Measurements from ENCODE around the gene LRRC37B. TPM values are rescaled to one million over a fixed set of nuclear protein-coding genes. Genes with fewer than 3 reads are reported as not detected.

Gene LRRC37B
- total RNA-seq, 4 donors from 2014 or later = 3.8 to 7.9 (median 5.6) TPM

DNA sequence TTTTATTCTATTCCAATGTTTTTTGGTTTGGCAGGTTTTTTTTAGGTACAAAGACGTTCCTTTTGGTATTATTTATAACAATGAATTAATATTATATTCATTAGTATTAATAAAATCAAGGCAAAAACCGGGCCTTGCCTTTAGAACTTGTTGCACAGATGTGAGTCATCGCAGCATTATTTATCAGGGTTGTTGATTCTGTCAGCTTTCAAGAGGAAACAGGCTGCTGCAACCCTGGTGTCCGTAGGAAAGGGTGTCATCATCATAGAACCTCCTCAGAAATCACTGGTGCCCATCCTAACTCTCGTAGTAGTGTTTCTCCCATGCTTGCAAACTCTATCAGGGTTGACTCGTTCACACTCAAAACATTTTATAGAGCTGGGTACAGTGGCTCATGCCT is 10.2 kb upstream of the LRRC37B start:
- TF ChIP-seq, protein P1, sequence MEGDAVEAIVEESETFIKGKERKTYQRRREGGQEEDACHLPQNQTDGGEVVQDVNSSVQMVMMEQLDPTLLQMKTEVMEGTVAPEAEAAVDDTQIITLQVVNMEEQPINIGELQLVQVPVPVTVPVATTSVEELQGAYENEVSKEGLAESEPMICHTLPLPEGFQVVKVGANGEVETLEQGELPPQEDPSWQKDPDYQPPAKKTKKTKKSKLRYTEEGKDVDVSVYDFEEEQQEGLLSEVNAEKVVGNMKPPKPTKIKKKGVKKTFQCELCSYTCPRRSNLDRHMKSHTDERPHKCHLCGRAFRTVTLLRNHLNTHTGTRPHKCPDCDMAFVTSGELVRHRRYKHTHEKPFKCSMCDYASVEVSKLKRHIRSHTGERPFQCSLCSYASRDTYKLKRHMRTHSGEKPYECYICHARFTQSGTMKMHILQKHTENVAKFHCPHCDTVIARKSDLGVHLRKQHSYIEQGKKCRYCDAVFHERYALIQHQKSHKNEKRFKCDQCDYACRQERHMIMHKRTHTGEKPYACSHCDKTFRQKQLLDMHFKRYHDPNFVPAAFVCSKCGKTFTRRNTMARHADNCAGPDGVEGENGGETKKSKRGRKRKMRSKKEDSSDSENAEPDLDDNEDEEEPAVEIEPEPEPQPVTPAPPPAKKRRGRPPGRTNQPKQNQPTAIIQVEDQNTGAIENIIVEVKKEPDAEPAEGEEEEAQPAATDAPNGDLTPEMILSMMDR (IDR thresholded peaks at IDR 0.05 in 4 of 5, conservative IDR thresholded peaks at IDR 0.05 in 1 of 5) = no peak
- TF ChIP-seq POLR2A (IDR thresholded peaks at IDR 0.05) = no peak
- H3K9me3 ChIP-seq = no peaks in the 10 kb centered on the region
- intact Hi-C loops (cut with DNase I; ENCODE audit: low total_unique reads) = loop anchor here (10.0 kb wide), 1 partner anchor 338 kb away; no protein-coding TSS in a partner anchor
- H3K4me1 ChIP-seq = no peaks in the 10 kb centered on the region
- DNase-seq (no peak), ATAC-seq (no peak)
- in situ Hi-C loops (cut with MboI; ENCODE audit: low sequenced_read_pairs in 4 of 4) = no loop called here
- no peak overlapping the region for H3K4me3 ChIP-seq
- no peak overlapping the region for H3K27ac ChIP-seq
- H3K36me3 ChIP-seq = peaks cover 12 to 84% of the 10 kb centered on the region in 2 donors
- no peaks in the 10 kb centered on the region for H3K27me3 ChIP-seq

DNA sequence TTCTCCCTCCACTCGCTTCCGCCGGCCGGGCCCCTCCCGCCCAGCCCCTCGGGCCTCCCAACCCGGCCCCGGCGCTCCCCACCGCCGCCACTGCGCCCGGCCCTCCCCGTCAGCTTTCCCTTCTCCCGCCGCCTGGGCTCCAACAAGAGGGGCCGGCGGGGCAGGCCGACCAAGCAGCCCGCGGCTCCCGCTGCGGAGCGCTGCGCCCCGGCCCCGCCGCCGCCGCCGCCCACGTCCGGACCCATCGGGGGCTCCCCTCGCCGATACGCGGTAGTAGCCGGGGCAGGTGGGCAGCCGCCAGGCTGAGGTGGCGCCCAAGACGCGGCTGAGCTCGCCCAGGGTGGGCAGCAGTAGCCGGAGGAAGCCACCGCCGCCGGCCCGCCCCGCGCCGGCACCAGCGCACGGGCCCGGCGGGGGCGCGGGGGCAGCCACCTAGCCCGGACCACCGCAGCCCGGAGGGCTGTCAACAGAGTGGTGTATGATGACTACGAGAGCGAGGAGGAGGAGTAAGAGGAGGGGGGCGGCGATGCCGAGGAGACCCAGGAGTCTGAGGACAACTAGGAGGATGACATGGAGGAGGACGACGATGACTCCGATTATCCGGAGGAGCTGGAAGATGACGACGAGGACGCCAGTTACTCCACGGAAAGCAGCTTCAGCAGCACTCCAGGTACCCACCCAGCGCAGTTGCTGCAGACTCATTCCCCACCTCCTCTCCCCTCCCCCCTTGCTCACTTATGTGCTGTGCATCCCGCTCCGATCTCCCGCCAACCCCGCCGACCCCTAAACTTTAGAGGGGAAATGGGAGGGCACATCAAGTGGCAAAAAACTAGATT is 498 bp downstream of the LRRC37B start:
- H3K9me3 ChIP-seq = no peaks in the 10 kb centered on the region
- peak overlapping the region; percentile 82 to 92 (median 85) for H3K27ac ChIP-seq
- DNase-seq (peak; percentile 19 to 25), ATAC-seq (peak; percentile 73 to 84)
- in situ Hi-C loops (cut with MboI; ENCODE audit: low sequenced_read_pairs in 4 of 4) (loop anchor here in 1 of 4 donors (5.0 to 25.0 kb wide), 2 partner anchors 135 to 330 kb away; partner anchors contain the start of genes C17orf75 and RHOT1), intact Hi-C loops (cut with DNase I; ENCODE audit: low total_unique reads) (loop anchor here (2.0 kb wide), 1 partner anchor 135 kb away; the partner anchor contains the start of gene RHOT1)
- peak overlapping the region; percentile 82 to 93 (median 88) for H3K4me3 ChIP-seq
- H3K36me3 ChIP-seq = no peaks in the 10 kb centered on the region
- peak in 1 of 2 donors; percentile 23 for TF ChIP-seq POLR2A (IDR thresholded peaks at IDR 0.05)
- TF ChIP-seq, protein P1 (IDR thresholded peaks at IDR 0.05 in 4 of 5, conservative IDR thresholded peaks at IDR 0.05 in 1 of 5) = peak in 1 of 5 experiments; percentile 14
- peaks cover 15 to 21% of the 10 kb centered on the region in 2 donors for H3K4me1 ChIP-seq
- H3K27me3 ChIP-seq = no peaks in the 10 kb centered on the region

GRCh38 chr17:32009262-32009542 is 2.0 kb downstream of the LRRC37B start:
- Histone ChIP-seq H3K9me3 (no peaks in the 10 kb centered on the region), H3K4me3 (peak overlapping the region; percentile 82 to 93 (median 88)), H3K27me3 (no peaks in the 10 kb centered on the region), H3K36me3 (no peaks in the 10 kb centered on the region), H3K4me1 (peaks cover 21 to 28% of the 10 kb centered on the region in 2 donors), H3K27ac (no peak overlapping the region)
- ATAC-seq (no peak), DNase-seq (no peak)
- intact Hi-C loops (cut with DNase I; ENCODE audit: low total_unique reads) = no loop called here
- TF ChIP-seq, protein P1 (IDR thresholded peaks at IDR 0.05 in 4 of 5, conservative IDR thresholded peaks at IDR 0.05 in 1 of 5) = no peak
- no peak for TF ChIP-seq POLR2A (IDR thresholded peaks at IDR 0.05)
- in situ Hi-C loops (cut with MboI; ENCODE audit: low sequenced_read_pairs in 4 of 4) = loop anchor here in 1 of 4 donors (5.0 to 25.0 kb wide), 2 partner anchors 133 to 328 kb away; partner anchors contain the start of genes C17orf75 and RHOT1

GRCh38 chr17:32010114-32010513 is 2.9 kb downstream of the LRRC37B start:
- H3K27me3 ChIP-seq = no peaks in the 10 kb centered on the region
- no peaks in the 10 kb centered on the region for H3K9me3 ChIP-seq
- no peak for ATAC-seq
- TF ChIP-seq POLR2A (IDR thresholded peaks at IDR 0.05) = no peak
- TF ChIP-seq, protein P1 (IDR thresholded peaks at IDR 0.05 in 4 of 5, conservative IDR thresholded peaks at IDR 0.05 in 1 of 5) = no peak
- H3K4me1 ChIP-seq = peaks cover 27 to 35% of the 10 kb centered on the region in 2 donors
- H3K27ac ChIP-seq = no peak overlapping the region
- H3K4me3 ChIP-seq = no peak overlapping the region
- in situ Hi-C loops (cut with MboI; ENCODE audit: low sequenced_read_pairs in 4 of 4) = loop anchor here in 2 of 4 donors (10.0 to 25.0 kb wide), 2 partner anchors 135 to 327 kb away; partner anchors contain the start of genes C17orf75 (in 1 of the 2) and RHOT1 (in 1 of the 2)
- no peak for DNase-seq
- no peaks in the 10 kb centered on the region for H3K36me3 ChIP-seq
- intact Hi-C loops (cut with DNase I; ENCODE audit: low total_unique reads) = no loop called here
